ENCODE results near the gene NPS.

NPS gene

GRCh38 chr10:127563718-127564553 lies 14.8 kb downstream of the NPS start:
- no peak for DNase-seq

GRCh38 chr10:127564644-127565043 lies 15.5 kb downstream of the NPS start:
- DNase-seq = no peak

- no peak for DNase-seq
Observed at GRCh38 chr10:127565583-127565982, 16.5 kb downstream of the NPS start.

- DNase-seq = no peak
Observed at GRCh38 chr10:127569210-127569609, 20.1 kb downstream of the NPS start.

GRCh38 chr10:127570036-127570435 lies 20.9 kb downstream of the NPS start:
- no peak for DNase-seq

GRCh38 chr10:127571386-127571785 lies 22.3 kb downstream of the NPS start:
- DNase-seq = no peak

GRCh38 chr10:127576051-127576450 lies 26.9 kb downstream of the NPS start:
- DNase-seq = no peak

- DNase-seq = peak; percentile 2
Observed at GRCh38 chr10:127576740-127577161, 27.6 kb downstream of the NPS start.

- DNase-seq = peak; percentile 13
Observed at GRCh38 chr10:127577376-127578258, 28.5 kb downstream of the NPS start.

GRCh38 chr10:127578259-127578960 lies 29.3 kb downstream of the NPS start:
- DNase-seq = no peak

- DNase-seq = no peak
Observed at GRCh38 chr10:127578961-127579305, 29.8 kb downstream of the NPS start.

- DNase-seq = no peak
Observed at GRCh38 chr10:127579640-127580039, 30.5 kb downstream of the NPS start.

- DNase-seq = no peak
Observed at GRCh38 chr10:127580822-127581221, 31.7 kb downstream of the NPS start.

- DNase-seq = no peak
Observed at GRCh38 chr10:127585519-127586023, 36.5 kb downstream of the NPS start.

GRCh38 chr10:127587668-127588365 lies 38.7 kb downstream of the NPS start:
- no peak for DNase-seq

- no peak for DNase-seq
Observed at GRCh38 chr10:127592586-127592985, 43.5 kb downstream of the NPS start.

GRCh38 chr10:127600479-127600878 lies 51.4 kb downstream of the NPS start:
- DNase-seq = no peak
